H1 (cell line): Measurements from ENCODE around the gene BBS9. TPM values are rescaled to one million over a fixed set of nuclear protein-coding genes. Genes with fewer than 3 reads are reported as not detected.

ENCODE experiments used
- CTCF ChIA-PET: fragments of 300-600 bp; sonication (Branson Sonifier 250); formaldehyde crosslinking; loops from one replicate; lab custom pipeline; 2021; ENCODE audit not compliant: partially characterized antibody; lab: Charles Lee
- POLR2A ChIA-PET: fragments of 300-600 bp; sonication (Branson Sonifier 250); formaldehyde crosslinking; loops from one replicate; lab custom pipeline; 2021; ENCODE audit warnings: inconsistent platforms; ENCODE audit not compliant: partially characterized antibody; lab: Charles Lee
- DNase-seq, 2 experiments: peaks; one replicate each; pipeline versions ENCODE4 v3.0.0 to v3.0.0-alpha.2; 2010 to 2022; ENCODE audit warnings: low spot score in 2 of 2, low read depth in 1 of 2, mixed read lengths in 1 of 2
- FAIRE-seq: peaks from 2 replicates; lab custom pipeline; 2011; peaks lifted over from hg19 to GRCh38; lab: Jason Lieb, UNC
- H2AFZ ChIP-seq: 2 replicates; pipeline ENCODE4 v1.8.1; 2012; ENCODE audit warnings: low read length, inconsistent platforms
- H2AK5ac ChIP-seq: 2 replicates; pipeline ENCODE4 v1.6.1; 2013; ENCODE audit warnings: low read depth, low read length
- H2BK120ac ChIP-seq: replicated peaks from 2 replicates; pipeline ENCODE3; 2013; ENCODE audit warnings: low read depth, low read length, inconsistent platforms
- H2BK12ac ChIP-seq: 2 replicates; pipeline ENCODE4 v1.6.1; 2013; ENCODE audit warnings: low read depth, low read length
- H2BK15ac ChIP-seq: 2 replicates; pipeline ENCODE4 v1.6.1; 2013; ENCODE audit warnings: low read length
- H2BK20ac ChIP-seq: 2 replicates; pipeline ENCODE4 v1.6.1; 2013; ENCODE audit warnings: low read length
- H2BK5ac ChIP-seq: 2 replicates; pipeline ENCODE4 v1.6.1; 2013; ENCODE audit warnings: low read depth, low read length
- H3K14ac ChIP-seq: 2 replicates; pipeline ENCODE4 v1.6.1; 2013; ENCODE audit warnings: inconsistent platforms; ENCODE audit not compliant: insufficient read length
- H3K18ac ChIP-seq: 2 replicates; pipeline ENCODE4 v1.6.1; 2013; ENCODE audit warnings: low read length; ENCODE audit errors: extremely low read depth
- H3K23ac ChIP-seq: 2 replicates; pipeline ENCODE4 v1.6.1; 2013; ENCODE audit warnings: inconsistent platforms; ENCODE audit not compliant: insufficient read length
- H3K23me2 ChIP-seq: 2 replicates; pipeline ENCODE4 v1.6.1; 2013; ENCODE audit warnings: low read depth, low read length
- H3K27ac ChIP-seq: 2 replicates; pipeline ENCODE4 v1.6.1; 2011; ENCODE audit warnings: low read depth, low read length, inconsistent platforms
- H3K27me3 ChIP-seq, 4 experiments: replicated peaks in 1 of 4; 1 replicate in 1 of 4; 2 replicates in 3 of 4; pipeline versions ENCODE4 v1.6.1 to v1.8.1; 2011 to 2013; ENCODE audit warnings: low read length in 3 of 4, mild to moderate bottlenecking in 3 of 4, inconsistent platforms in 2 of 4, mixed read lengths in 2 of 4, moderate library complexity in 1 of 4; ENCODE audit not compliant: control insufficient read depth in 3 of 4, insufficient read depth in 3 of 4; ENCODE audit errors: extremely low read depth in 1 of 4
- H3K36me3 ChIP-seq, 4 experiments: 2 replicates each; pipeline versions ENCODE4 v1.6.1 to v1.8.1; 2011 to 2013; ENCODE audit warnings: mild to moderate bottlenecking in 4 of 4, low read length in 3 of 4, moderate library complexity in 2 of 4, control low read depth in 1 of 4, inconsistent platforms in 1 of 4; ENCODE audit not compliant: insufficient read depth in 4 of 4, control insufficient read depth in 2 of 4
- H3K4ac ChIP-seq: replicated peaks from 2 replicates; pipeline ENCODE3; 2013; ENCODE audit warnings: low read length, low read depth, mixed read lengths, inconsistent platforms; ENCODE audit not compliant: insufficient read length
- H3K4me1 ChIP-seq, 4 experiments: replicated peaks in 1 of 4; 1 replicate in 1 of 4; 2 replicates in 3 of 4; pipeline versions ENCODE4 v1.6.1 to v1.8.1; 2011 to 2013; ENCODE audit warnings: low read length in 3 of 4, inconsistent platforms in 2 of 4, mixed read lengths in 1 of 4; ENCODE audit not compliant: insufficient read depth in 4 of 4, control insufficient read depth in 3 of 4
- H3K4me2 ChIP-seq, 2 experiments: 2 replicates each; pipeline versions ENCODE4 v1.6.1 to v1.8.1; 2011 to 2013; ENCODE audit warnings: low read depth in 2 of 2, low read length in 2 of 2, control low read depth in 1 of 2, inconsistent platforms in 1 of 2, mild to moderate bottlenecking in 1 of 2; ENCODE audit not compliant: insufficient read depth in 1 of 2
- H3K4me3 ChIP-seq, 4 experiments: fragments of 200-600, 300-600 bp in 1 of 4; sonication (generic), shearing (Covaris generic), sonication (Bioruptor Twin) in 1 of 4; 2 replicates each; pipeline versions ENCODE4 v1.5.1 to v1.8.1; 2011 to 2016; ENCODE audit warnings: low read length in 4 of 4, low read depth in 3 of 4, control low read depth in 2 of 4, inconsistent platforms in 2 of 4, mild to moderate bottlenecking in 2 of 4, mixed read lengths in 1 of 4, moderate library complexity in 1 of 4; ENCODE audit not compliant: insufficient read depth in 2 of 4; ENCODE audit errors: extremely low read depth in 1 of 4
- H3K56ac ChIP-seq: replicated peaks from 2 replicates; pipeline ENCODE3; 2013; ENCODE audit warnings: low read depth, mild to moderate bottlenecking, mixed read lengths, low read length, inconsistent platforms; ENCODE audit not compliant: insufficient read length
- H3K79me1 ChIP-seq: 2 replicates; pipeline ENCODE4 v1.6.1; 2013; ENCODE audit warnings: low read depth, low read length, control low read depth
- H3K79me2 ChIP-seq, 2 experiments: 2 replicates each; pipeline versions ENCODE4 v1.6.1 to v1.8.1; 2012 to 2013; ENCODE audit warnings: low read length in 2 of 2, mild to moderate bottlenecking in 2 of 2, inconsistent platforms in 1 of 2; ENCODE audit not compliant: insufficient read depth in 2 of 2, control insufficient read depth in 1 of 2
- H3K9ac ChIP-seq, 4 experiments: replicated peaks in 1 of 4; 1 replicate in 1 of 4; 2 replicates in 3 of 4; pipeline versions ENCODE4 v1.6.1 to v1.8.1; 2011 to 2013; ENCODE audit warnings: low read depth in 3 of 4, low read length in 3 of 4, control low read depth in 2 of 4, mild to moderate bottlenecking in 2 of 4, moderate library complexity in 2 of 4, inconsistent platforms in 1 of 4; ENCODE audit errors: extremely low read depth in 1 of 4
- H3K9me3 ChIP-seq, 2 experiments: 2 replicates each; pipeline versions ENCODE4 v1.6.1 to v1.8.1; 2012 to 2013; ENCODE audit warnings: mild to moderate bottlenecking in 2 of 2, moderate library complexity in 2 of 2, control low read depth in 1 of 2, inconsistent platforms in 1 of 2, low read depth in 1 of 2, low read length in 1 of 2, mixed read lengths in 1 of 2; ENCODE audit not compliant: insufficient read depth in 2 of 2
- H4K20me1 ChIP-seq, 2 experiments: replicated peaks in 1 of 2; 2 replicates each; pipeline versions ENCODE3 to v1.8.1; 2011 to 2013; ENCODE audit warnings: inconsistent platforms in 2 of 2, low read length in 2 of 2, mild to moderate bottlenecking in 1 of 2; ENCODE audit not compliant: insufficient read depth in 2 of 2, control insufficient read depth in 1 of 2
- H4K5ac ChIP-seq: 2 replicates; pipeline ENCODE4 v1.6.1; 2013; ENCODE audit warnings: low read length, low read depth, mixed read lengths, inconsistent platforms; ENCODE audit not compliant: insufficient read length
- H4K8ac ChIP-seq: 2 replicates; pipeline ENCODE4 v1.8.0; 2013; ENCODE audit warnings: mild to moderate bottlenecking, moderate library complexity, low read length, inconsistent platforms; ENCODE audit not compliant: insufficient read depth; ENCODE audit errors: extremely low read depth
- H4K91ac ChIP-seq: replicated peaks from 2 replicates; pipeline ENCODE3; 2013; ENCODE audit warnings: low read length, mixed read lengths, inconsistent platforms; ENCODE audit not compliant: insufficient read length
- BACH1 ChIP-seq: IDR thresholded peaks from 2 replicates; pipeline ENCODE4 v1.6.1; 2012; ENCODE audit warnings: low read length, improper control_type of control experiment
- CBX8 ChIP-seq: fragments of 300-800, 300-1000 bp; sonication (generic); IDR thresholded peaks from 2 replicates; pipeline ENCODE4 v1.7.1; 2016; ENCODE audit warnings: low read depth, low read length, borderline replicate concordance
- EZH2 ChIP-seq: fragments of 200-600 bp; sonication (generic); IDR thresholded peaks from 2 replicates; pipeline ENCODE4 v1.7.1; 2012; ENCODE audit warnings: low read depth, mild to moderate bottlenecking, moderate library complexity, low read length, inconsistent platforms; ENCODE audit not compliant: severe bottlenecking
- KDM5A ChIP-seq: fragments of 200-600 bp; IDR thresholded peaks from 2 replicates; pipeline ENCODE4 v1.7.1; 2012; ENCODE audit warnings: mild to moderate bottlenecking, low read length, inconsistent platforms, mixed read lengths
- RAD21 ChIP-seq, 2 experiments: IDR thresholded peaks in 1 of 2; conservative IDR thresholded peaks in 1 of 2; 2 replicates each; pipeline ENCODE4 v1.6.1; 2011; ENCODE audit warnings: low read depth in 2 of 2, low read length in 2 of 2, improper control_type of control experiment in 1 of 2, inconsistent platforms in 1 of 2, mild to moderate bottlenecking in 1 of 2, moderate library complexity in 1 of 2
- RBBP5 ChIP-seq: IDR thresholded peaks from 2 replicates; pipeline ENCODE4 v1.7.1; 2012; ENCODE audit warnings: low read depth, mild to moderate bottlenecking, inconsistent platforms, low read length, moderate library complexity, borderline replicate concordance
- RNF2 ChIP-seq: fragments of 200-900, 300-1000 bp; sonication (generic); IDR thresholded peaks from 2 replicates; pipeline ENCODE4 v1.7.1; 2016; ENCODE audit warnings: borderline replicate concordance, low read depth, mild to moderate bottlenecking, antibody characterized with exemption, low read length; ENCODE audit not compliant: poor library complexity, severe bottlenecking; ENCODE audit errors: missing control alignments
- SIRT6 ChIP-seq: IDR thresholded peaks from one replicate; pipeline ENCODE4 v1.7.1; 2012; ENCODE audit warnings: low read length, inconsistent platforms
- TAF7 ChIP-seq: optimal IDR thresholded peaks from 2 replicates; pipeline ENCODE3; 2011; ENCODE audit warnings: low read depth, mild to moderate bottlenecking, inconsistent platforms, low read length, moderate library complexity, borderline replicate concordance
- WGBS, 2 experiments: shearing (Covaris generic) in 1 of 2; methylation state at CpG; one replicate each; pipeline versions ENCODE4 v1.1.6 to v1.1.7; 2013 to 2015; ENCODE audit warnings: low lambda C conversion rate in 2 of 2, mixed read lengths in 2 of 2, inconsistent platforms in 1 of 2, low coverage in 1 of 2, missing lambda C conversion rate in 1 of 2; ENCODE audit not compliant: insufficient replicate concordance in 2 of 2, insufficient coverage in 1 of 2, insufficient read length in 1 of 2; ENCODE audit errors: extremely low coverage in 1 of 2, missing lambda C conversion rate in 1 of 2; 5-methylcytosine and 5-hydroxymethylcytosine counted together
- polyA plus RNA-seq, 7 experiments: library from polyadenylated mRNA; depleted of rRNA in 3 of 7; stranded (reverse) in 5 of 7; unstranded in 2 of 7; fragments of >200 nt in 5 of 7; fragments of 200-250 nt in 2 of 7; gene quantifications; 1 replicate in 5 of 7; 2 replicates in 1 of 7; 4 replicates in 1 of 7; pipeline versions ENCODE4 v1.2.1 to v1.2.3, GENCODE V29; 2011 to 2013; ENCODE audit warnings: missing spikeins in 2 of 7, mixed read lengths in 2 of 7
- total RNA-seq: library from RNA; stranded (reverse); fragmentation: NEBNext Ultra II Directional; extraction: Animal tissue kit (Norgen Biotek cat#: 25700); gene quantifications from 2 replicates; pipeline ENCODE4 v1.2.1, GENCODE V29; 2021

Gene BBS9
- total and polyA plus RNA-seq, 2 of the 8 experiments (the other 6 are each of a cell fraction or from before 2014, with no cell fraction given) = 22.3 to 37.0 TPM

GRCh38 chr7:33354201-33354600 is 224.8 kb downstream of the BBS9 start:
- TF ChIP-seq EZH2 = no peak
- TF ChIP-seq KDM5A = no peak
- TF ChIP-seq RNF2 = no peak
- no peak for TF ChIP-seq SIRT6
- TF ChIP-seq RBBP5 = no peak
- no peak for TF ChIP-seq RAD21 (IDR thresholded peaks at IDR 0.05 in 1 of 2, conservative IDR thresholded peaks at IDR 0.05 in 1 of 2; ENCODE audit: low read depth in 2 of 2, low read length in 2 of 2)
- no peak for TF ChIP-seq CBX8
- no peak for TF ChIP-seq TAF7
- no peak for TF ChIP-seq BACH1
- ChIA-PET POLR2A (no interaction called here), CTCF (interaction anchor here (1.4 kb wide), 1 partner anchor 19 kb away, joined by 7 read pairs; no protein-coding TSS in a partner anchor)

More at GRCh38 chr7:33354201-33354600, 224.8 kb downstream of the BBS9 start:
- Histone ChIP-seq H2AFZ (no peak overlapping the region), H3K9me3 (no peaks in the 10 kb centered on the region), H3K9ac (peak overlapping the region in 1 of 4 experiments; percentile 34; a peak in 1 of 7 replicates), H2BK15ac (no peak overlapping the region), H3K4me1 (peaks cover 0 to 10% (median 0%) of the 10 kb centered on the region in 4 experiments; a peak in 1 of 7 replicates), H4K8ac (no peak overlapping the region), H4K20me1 (no peaks in the 10 kb centered on the region), H2BK5ac (no peak overlapping the region), H2BK12ac (no peak overlapping the region), H3K4me2 (peak overlapping the region; percentile 55 to 66), H3K23ac (no peak overlapping the region), H3K14ac (no peak overlapping the region), H3K27ac (no peak overlapping the region), H2BK120ac (no peak overlapping the region), H2AK5ac (no peak overlapping the region), H3K36me3 (no peaks in the 10 kb centered on the region; a peak in 1 of 8 replicates), H4K5ac (no peak overlapping the region), H3K27me3 (no peaks in the 10 kb centered on the region), H4K91ac (no peak overlapping the region), H2BK20ac (no peak overlapping the region), H3K4ac (no peak overlapping the region), H3K79me2 (peaks cover 0 to 53% of the 10 kb centered on the region in 2 experiments; a peak in 2 of 4 replicates), H3K23me2 (no peaks in the 10 kb centered on the region), H3K56ac (no peak overlapping the region), H3K18ac (no peak overlapping the region), H3K79me1 (no peaks in the 10 kb centered on the region), H3K4me3 (peak overlapping the region in 2 of 4 experiments; percentile 14 to 55; a peak in 4 of 8 replicates)
- WGBS, 2 experiments = 68% methylated on average over 5 of the region's 5 CpGs; no CpG with 5 or more reads in 1 of the 2 experiments
- DNase-seq (no peak), FAIRE-seq (no peak)
